ENCODE results near the gene SCG5.

Gene SCG5

GRCh38 chr15:32659340-32660155 is 18.0 kb downstream of the SCG5 start:
- DNase-seq = no peak

DNA sequence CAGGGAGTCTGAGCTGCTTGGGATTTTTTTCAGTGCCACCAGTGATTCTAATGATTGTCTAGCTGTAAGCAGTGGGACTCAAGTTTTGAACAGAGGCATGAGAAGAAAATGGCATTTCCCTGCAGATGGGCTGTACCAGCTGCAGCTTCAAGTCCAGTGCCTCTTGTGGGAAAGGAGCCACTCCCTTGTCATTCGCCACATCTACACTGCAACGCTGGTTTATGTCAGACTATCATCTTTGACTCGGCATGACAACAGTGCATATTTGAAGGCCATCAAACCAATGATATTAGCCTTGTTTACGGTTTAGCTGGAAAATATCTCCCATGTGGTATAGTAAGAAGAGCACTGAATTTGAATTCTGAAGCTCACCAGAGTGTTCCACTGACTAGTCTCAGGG is 22.2 kb downstream of the SCG5 start:
- DNase-seq = no peak

DNA sequence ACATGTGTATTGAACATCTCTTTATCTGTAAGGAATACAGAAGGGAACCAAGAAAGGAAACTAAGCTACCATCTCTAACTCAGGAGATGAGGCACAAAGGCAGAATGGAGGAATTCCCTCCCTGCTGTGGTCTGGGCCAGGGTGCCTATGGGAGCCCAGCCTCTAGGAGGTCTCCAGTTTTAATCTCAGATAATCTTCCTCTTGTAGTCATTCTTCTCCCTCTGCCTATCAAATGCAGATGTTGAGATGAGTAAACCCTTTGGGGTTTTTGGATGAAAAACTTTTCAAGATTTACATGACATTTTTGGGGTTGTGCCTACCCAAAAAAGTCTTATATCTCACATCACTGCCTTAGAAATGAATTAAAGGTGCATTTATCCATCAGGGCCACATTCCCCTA is 23.3 kb downstream of the SCG5 start:
- DNase-seq = no peak

- DNase-seq = no peak
Observed at GRCh38 chr15:32667321-32667720, 25.8 kb downstream of the SCG5 start.

DNA sequence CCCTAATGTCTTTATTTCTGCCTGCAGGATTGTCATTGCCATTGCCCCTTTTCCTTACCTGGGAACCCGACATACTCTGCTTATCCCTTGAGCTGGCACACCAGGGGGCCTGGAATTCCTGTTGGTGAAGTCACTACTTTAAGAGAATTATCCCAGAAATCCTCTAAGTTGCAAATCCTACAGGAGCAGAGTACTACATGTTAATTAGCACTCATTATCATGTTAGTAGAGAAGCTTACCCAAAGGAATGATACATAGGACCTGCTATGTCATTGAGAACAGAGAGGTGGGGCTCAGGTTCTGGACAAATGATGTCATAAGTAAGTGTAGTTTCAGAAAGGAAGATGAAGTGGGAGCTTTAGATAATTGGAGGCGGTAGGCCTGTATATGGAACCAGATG is 27.4 kb downstream of the SCG5 start:
- no peak for DNase-seq

DNA sequence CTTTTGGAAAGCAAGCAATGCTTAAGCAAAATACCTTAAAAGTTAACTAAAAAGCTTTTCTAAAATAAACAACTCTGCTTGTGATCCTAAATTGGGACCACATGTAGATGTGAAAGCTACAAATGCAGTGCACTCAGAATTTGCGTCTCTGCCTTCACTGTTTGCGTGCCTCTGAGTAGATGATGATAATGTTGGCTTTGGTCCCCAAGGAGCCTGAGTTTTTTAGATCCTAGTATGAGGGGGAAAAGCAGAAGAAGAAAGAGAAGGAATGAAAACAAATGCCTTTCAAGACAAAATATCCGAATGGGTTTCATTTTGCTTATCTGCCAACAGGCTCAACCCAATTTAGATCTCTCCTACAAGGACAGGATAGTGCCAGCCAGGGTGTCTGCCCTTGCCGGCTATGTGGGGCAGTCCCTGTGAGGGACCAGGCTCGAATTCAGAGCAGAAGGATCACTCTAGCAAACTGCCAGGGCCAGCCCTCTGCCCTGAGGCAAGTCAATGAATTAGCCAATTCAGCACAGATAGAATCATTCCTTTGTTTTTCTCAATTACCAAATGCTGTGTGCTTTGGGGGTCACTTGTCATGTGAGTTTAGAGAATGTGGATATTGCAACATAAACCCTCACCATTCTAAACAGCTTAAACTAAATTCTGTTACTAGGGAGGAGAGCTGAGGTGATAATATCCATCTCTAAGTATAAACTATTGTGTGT is 28.5 kb downstream of the SCG5 start:
- no peak for DNase-seq

DNA sequence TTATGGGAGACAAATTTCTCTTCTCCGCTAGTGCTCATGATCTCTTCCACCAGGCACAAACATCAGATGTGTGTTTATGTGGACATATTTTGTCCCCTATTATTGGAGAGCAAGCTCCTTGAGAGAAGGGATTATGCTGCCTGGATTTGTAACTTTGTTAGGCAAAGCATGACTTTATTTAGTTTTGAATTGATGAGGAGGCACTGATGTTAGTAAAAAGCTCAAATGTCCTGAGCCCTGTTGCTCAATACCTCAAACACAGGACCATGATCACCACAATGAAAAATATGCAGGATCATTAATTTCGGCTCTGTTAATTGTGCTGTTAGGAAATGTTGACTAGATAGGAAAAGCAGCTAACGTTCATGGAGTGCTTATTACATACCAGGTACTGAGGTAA is 29.1 kb downstream of the SCG5 start:
- DNase-seq = no peak

DNA sequence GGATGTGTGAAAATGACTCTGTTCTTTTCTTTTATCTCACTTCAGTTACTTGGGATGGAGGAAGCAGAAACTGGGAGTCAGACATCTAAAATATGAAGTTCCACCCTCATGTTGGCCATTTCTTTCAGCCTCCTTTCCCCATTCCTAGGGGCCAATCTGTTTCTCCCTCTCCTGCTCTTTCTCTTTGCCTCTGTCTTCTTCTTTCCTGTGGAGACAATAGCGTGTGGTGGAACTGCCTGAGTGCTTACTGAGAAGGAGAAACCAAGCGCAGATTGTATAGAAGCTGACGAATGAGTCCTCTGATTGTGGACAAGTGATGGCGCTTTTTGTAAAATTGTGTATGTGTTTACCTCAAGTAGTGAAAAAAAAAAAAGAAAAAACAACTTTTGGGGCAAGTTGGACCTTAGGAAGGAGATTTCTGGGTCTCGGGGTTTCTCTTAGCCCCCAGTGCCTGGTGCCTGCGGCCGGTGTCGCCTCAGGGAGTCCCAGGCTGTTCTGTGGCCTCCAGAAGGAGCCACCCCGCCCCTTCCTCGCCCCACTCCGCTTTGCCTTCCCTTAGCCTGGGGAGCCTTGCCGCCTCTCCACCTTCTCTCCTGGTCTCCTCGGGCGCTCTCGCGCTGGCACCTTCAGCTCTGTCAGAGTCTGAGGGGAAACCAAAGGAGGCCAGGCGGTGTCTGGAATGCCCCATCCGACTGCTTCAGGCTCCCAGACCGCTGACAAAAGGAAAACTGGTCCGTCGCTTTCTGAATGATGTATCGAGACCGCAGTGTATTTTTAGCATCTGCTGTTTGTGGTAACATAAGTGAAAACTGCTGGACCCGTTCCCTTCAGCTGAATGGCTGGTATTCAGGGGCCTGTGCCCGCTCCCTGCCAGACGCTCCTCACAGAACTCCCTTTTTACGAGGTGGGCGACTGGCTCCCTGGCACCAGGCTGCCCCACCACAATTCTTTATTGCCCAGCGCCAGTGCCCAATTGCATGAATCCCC is 30.1 kb downstream of the SCG5 start:
- no peak for DNase-seq

GRCh38 chr15:32674681-32675080 is 33.2 kb downstream of the SCG5 start:
- DNase-seq = no peak

- DNase-seq = no peak
Observed at GRCh38 chr15:32675466-32675865, 34.0 kb downstream of the SCG5 start.

DNA sequence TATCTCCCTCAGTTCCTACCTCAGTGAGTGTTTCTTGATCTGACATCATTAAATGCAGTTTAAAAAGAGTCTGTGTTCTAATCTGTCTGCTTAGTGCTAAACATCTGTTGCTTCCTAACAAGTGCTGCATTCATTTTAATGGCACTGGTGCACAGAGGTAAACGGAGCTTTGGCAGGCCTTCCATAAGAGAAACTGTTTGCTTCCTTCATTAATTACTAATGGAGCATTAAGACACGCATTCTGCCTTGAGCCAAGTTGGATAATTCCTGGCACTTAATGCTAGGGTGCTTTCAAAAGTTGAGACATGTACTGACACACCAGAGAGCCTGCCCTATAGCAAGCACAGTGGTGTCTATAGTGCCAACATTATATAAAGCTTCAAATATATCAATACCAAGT is 34.7 kb downstream of the SCG5 start:
- DNase-seq = no peak

DNA sequence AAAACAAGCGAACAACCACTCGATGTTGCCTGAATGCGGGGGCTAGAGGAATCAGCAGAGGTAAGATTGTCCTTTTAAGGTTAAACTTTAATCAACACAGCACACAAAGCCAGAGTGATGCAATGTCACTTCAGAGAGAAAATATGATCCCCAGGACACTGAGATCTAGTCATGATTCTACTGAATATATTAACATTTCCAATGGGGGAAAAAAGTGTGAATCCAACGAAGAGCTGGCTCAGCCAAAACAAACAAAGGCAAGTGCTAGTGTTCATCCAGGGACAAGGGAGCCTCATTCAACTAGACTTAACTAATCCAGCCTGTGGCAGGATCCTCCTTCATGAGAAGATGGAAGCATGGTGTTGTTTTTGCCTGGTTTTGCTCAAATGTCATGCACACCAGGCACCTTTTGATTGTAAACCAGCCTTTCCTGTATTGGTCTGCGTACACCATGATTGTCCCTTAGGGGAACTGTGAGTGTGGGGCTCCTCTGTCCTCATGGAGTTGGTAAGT is 35.8 kb downstream of the SCG5 start:
- no peak for DNase-seq

- no peak for DNase-seq
Observed at GRCh38 chr15:32679298-32679690, 37.8 kb downstream of the SCG5 start.

GRCh38 chr15:32682569-32682968 is 41.1 kb downstream of the SCG5 start:
- no peak for DNase-seq

- no peak for DNase-seq
Observed at GRCh38 chr15:32682977-32683630, 41.6 kb downstream of the SCG5 start.

- DNase-seq = no peak
Observed at GRCh38 chr15:32683906-32684584, 42.5 kb downstream of the SCG5 start.

GRCh38 chr15:32685576-32685975 is 44.1 kb downstream of the SCG5 start:
- DNase-seq = no peak

GRCh38 chr15:32687556-32687955 is 46.0 kb downstream of the SCG5 start:
- no peak for DNase-seq

GRCh38 chr15:32688151-32688639 is 46.7 kb downstream of the SCG5 start:
- DNase-seq = no peak

DNA sequence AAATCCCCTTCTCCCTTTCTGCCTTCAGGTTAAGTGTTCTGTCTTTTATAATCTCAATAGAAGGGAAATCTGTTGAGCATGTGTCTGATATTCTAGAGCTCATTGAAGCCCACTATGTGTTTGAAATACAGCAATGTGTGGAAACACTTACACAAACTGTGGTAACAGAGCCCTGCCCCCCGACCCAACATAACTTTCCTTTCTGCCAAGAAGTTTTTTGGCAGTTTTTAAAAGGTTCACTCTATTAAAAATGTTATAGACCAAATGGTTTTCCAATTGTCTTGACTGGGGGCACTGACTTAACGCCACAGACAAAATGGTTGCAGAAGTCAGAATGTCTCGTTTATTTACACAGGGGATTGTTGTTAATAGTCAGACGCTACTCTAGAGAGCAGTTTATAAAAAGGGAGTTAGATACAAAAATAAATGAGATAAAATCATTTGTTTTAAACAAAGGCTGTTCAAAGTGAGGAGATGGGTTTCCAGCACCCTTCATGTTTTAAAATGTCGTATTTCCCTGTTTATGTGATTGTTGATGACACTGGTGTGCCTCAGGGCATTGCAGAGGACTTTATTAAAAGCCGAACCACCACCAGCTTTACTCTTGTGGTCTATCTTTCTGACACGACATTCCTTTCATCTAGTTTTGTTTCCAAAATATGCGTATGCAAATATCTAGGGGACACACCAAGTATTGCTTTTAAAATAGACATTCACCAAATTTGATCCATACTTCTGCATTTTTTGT is 49.6 kb downstream of the SCG5 start:
- no peak for DNase-seq

GRCh38 chr15:32691689-32692038 is 50.2 kb downstream of the SCG5 start:
- no peak for DNase-seq

All from cerebellar nuclear complex (tissue), 1 donor.